HG03025 (cell line): ENCODE results near the gene HSPA9.

Experiments used
- ATAC-seq: cut with Tn5 transposase; IDR thresholded peaks from one replicate; pipeline ENCODE4 v1.9.1; 2021; ENCODE audit warnings: mild to moderate bottlenecking, moderate library complexity; ENCODE audit not compliant: unreplicated experiment, low FRiP score

The HSPA9 gene

DNA sequence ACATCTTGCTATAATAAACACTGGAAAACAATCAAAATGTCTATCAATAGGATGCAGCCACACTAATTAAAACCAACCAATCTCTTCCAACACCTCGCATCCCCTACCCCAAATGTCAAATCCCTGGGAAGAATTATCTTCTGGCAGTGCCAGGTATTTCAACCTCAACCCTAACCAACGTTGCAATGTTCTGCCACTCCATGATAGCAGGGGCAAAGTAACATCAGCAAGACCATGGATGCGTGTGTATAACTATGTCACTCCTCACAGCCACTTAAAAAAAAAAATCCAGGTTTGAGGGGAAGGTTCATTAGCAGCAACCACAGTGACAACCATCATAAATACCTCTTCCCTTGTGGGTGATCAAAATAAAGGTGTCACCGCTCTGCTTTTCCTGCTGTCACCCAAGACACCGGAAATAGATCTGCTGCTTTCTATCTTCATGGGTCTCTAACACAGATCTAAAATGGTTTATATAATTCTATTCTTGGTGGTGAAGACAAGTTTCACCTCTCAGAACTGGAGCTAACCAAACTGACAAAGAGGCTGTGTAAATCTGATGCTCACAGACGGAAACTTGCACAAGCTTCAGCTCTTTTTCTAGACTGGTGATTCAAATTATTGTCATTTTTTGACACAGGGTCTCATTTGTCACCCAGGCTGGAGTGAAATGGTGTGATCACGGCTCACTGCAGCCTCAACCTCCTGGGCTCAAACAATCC is 9.9 kb downstream of the HSPA9 start:
- ATAC-seq: no peak

DNA sequence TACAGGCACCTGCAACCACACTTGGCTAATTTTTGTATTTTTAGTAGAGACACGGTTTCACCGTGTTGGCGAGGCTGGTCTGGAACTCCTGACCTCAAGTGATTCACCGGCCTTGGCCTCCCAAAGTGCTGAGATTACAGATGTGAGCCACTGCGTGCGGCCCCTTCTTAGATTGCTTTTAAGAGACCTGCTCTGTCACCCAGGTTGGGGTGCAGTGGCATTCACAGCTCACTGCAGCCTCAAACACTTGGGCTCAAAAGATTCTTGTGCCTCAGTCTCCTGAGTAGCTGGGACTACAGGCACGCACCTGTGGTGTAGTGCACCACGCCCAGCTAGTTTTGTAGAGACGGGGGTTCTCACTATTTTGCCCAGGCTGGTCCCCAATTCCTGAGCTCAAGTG is 11.0 kb downstream of the HSPA9 start:
- no peak for ATAC-seq

DNA sequence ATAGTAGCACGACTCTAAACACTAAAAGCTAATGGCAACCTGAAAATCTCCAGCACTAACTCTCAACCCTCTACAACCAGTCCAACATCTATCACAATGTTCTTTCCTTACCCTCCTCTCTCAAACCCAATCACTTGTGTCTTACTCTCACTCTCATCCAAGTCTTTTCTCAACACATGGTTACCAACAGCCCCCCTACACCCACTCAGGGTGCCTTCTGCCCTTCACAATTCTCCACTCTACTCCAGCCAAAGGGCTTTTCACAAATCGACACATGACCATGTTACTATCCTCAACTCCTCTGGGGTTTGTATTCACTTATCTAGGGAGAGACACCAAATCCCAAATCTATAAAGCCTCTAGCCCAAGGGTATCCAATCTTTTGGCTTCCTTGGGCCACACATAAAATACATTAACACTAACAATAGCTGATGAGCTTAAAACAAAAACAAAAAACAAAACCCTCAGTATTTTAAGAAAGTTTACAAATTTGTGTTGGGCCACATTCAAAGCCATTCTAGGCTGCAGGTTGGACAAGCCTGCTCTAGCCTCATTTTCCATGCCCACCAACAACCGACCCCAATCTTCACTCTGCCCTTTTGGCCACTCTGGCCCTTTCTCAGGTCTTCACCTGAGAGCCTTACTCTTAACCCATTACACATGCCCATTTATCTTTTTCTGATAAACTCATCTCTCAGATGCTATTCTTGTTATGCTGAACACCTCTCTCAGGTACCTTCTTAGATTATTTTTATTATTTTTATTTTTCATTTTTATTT is 11.7 kb downstream of the HSPA9 start:
- no peak for ATAC-seq

DNA sequence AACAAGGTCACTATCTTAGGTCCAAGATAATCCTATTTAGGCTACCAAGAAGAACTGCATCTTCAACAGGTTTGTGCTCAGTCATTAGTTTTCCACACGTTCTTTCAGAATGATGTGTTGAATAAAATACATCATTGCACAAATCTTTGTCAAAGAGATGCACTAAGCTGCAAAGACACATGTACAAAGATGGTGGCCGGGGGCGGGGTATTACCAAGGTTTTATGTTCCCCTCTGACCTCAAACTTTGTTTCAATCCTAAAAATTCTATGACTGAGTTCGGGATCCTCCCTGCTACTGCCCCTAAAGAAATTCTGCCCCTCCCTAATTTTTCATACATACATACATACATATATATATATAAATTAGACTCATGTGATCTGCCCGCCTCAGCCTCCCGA is 14.2 kb downstream of the HSPA9 start:
- ATAC-seq: no peak

DNA sequence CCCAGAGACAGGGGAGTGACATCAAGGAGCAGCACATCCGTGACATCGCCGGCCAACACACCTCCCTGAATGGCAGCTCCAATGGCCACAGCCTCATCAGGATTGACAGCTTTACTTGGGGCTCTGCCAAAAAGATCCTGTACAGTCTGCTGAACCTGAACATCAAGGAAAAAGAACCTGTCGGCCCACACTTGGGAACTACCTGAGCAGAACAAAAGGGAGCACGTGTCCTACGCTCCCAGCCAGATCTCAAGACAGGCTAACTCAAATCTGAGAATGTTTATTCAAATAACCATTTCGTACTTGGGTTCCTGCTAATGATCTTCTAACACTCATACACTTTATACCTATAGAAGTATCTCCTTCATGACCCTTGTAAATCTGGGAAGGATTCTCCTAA is 15.3 kb downstream of the HSPA9 start:
- no peak for ATAC-seq

DNA sequence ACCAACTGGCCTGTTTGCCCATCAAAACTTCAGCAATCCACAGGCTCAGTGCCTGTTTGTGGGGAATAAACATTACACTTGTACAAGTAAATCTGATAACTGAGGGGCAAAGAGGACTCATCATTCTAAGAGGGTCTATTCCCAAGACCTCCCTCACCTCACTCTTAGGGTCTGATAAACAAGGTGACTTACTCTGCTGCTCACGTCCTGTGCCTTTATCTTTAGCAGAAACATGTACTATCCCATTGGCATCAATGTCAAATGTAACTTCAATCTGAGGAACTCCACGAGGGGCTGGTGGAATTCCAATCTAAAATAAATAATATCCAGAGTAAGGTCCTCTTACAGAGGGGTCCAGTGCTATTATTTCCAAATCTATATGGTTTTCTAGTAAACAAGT is 17.5 kb downstream of the HSPA9 start:
- no peak for ATAC-seq

DNA sequence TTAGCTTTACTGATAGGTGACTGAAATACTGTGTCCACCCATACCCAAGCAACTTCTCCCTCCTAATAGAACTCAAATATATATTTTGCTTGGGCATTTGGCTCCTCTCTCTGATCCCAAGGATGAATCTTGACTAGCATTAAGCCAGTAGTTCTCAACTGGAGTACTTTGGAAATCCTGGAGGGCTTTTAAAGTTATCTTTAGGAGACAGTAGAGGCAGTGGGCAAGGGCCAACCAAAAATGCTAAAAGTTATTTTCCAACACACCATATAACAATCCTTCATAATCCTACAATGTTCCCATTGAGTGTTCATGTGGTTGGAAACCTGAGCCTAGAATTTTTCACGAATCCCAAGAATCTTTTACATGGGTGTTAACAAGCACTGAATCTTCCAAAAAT is 21.1 kb downstream of the HSPA9 start:
- no peak for ATAC-seq

DNA sequence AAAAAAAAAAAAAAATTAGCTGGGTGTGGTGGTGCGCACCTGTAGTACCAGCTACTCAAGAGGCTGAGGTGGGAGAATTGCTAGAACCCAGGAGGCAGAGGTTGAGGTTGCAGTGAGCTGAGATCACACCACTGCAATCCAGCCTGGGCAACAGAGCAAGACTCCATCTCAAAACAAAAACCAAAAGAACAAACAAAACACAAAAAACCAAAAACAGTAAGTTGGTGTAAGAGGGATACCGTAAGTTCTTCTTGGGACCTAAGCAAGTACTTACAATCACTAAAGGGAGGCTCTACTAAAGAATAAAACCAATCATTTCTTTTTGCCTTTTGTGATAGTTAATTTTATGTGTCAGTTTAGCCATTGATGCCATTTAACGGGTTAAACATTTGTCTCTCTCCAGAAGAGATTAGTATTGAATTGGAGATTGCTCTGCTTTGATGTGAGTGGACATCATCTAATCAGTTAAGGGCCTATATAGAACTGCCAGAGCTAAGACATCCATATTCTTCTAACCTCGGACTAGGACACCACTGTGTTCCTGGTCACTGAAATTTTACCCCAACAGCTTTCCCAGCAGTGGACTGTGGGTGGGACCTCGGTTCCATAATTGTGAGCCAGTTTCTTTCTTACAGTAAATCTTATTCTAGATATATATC is 21.6 kb downstream of the HSPA9 start:
- ATAC-seq: no peak

DNA sequence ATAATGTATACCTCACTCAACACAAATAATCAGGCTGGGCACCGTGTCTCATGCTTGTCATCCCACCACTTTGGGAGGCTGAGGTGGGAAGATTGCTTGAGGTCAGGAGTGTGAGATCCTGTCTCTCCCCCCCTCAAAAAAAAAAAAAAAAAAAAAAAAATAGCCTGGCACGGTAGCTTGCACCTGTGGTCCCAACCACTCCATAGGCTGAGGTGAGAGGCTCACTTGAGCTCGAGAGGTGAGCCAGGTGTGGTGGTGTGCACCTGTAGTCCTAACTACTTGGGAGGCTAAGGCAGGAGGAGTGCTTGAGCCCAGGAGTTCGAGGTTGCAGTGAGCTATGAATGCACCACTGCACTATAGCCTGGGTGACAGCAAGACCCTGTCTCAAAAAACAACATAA is 22.5 kb downstream of the HSPA9 start:
- ATAC-seq: no peak

DNA sequence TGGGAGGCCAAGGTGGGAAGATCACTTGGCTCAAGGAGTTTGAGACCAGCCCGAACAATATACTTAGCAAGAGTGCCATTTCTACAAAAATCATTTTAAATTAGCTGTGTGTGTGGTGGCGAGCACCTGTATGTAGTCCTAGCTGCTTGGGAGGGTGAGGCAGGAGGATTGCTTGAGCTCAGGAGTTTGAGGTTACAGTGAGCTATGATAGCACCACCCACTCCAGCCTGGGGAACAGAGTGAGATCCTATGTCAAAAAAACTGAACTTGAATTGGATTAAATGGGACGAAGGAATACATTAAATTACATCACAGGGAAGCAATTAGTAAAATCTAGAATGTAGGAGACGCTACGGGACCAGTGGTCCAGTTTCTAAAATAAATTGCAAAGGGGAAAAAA is 25.8 kb downstream of the HSPA9 start:
- ATAC-seq: no peak

DNA sequence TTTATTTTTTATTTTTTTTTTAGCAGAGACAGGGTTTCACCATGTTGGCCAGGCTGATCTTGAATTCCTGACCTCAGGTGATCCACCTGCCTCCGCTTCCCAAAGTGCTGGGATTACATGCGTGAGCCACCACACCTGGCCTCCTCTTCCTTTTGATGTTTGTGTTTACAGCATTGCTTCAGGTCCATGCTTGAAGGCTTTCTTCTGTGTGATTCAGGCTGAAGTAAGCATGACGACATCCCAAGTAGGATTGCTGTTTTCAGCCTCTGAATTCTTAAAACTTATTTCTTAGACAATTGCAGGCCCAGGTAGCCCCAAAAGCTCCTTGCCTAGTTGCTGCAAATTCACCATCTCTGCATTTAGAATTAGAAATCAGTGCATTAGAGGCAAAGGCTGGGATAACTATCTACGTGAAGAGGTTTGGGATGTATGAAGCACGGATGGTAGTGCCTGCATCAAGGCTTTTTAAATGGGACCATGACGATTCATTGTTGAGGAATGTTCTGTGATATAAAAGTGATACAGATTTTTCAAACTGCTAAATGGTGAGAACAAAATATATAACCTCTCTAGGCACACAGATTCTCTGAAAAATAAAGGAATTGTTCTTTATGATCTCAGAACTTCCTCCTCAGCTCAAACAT is 29.2 kb downstream of the HSPA9 start:
- ATAC-seq: no peak

DNA sequence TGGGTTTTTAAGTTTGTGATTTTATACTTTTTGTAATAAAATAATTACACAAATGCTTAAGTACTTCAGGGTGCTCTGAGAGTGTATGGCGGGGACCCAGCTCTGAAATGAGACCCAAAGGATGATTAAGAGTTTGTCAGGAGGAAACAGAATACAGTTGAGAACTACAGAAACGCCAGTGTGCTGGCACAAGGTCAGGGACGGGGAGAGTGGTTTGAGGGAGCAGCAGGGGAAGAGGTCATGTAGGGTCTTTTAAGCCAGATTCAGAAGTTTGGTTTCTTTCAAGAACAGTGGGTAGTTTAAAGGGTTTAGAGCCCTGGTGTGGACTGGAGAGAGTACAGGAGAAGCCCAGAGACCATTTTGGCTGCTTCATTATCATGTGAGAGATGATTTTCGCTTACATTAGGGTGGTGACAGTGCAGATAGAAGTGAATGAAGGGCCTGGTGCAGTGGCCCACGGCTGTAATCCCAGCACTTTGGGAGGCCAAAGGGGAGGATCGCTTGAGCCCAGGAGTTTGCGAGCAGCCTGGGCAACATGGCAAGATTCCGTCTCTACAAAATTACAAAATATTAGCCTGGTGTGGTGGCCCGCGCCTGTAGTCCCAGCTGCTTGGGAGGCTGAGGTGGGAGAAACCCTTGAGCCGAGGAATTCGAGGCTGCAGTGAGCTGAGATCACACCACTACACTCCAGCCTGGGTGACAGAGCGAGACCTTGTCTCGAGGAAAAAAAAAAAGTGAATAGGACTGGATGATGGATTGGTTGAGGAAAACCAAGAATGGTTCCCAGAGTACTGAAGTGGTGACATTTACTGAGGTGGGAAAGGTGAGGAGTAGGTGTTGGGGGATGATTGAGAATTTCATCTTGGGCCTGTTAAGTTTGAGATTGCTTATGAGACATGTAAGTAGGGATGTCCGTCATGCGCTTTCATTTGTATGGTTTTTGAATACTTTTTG is 30.7 kb downstream of the HSPA9 start:
- ATAC-seq: no peak

DNA sequence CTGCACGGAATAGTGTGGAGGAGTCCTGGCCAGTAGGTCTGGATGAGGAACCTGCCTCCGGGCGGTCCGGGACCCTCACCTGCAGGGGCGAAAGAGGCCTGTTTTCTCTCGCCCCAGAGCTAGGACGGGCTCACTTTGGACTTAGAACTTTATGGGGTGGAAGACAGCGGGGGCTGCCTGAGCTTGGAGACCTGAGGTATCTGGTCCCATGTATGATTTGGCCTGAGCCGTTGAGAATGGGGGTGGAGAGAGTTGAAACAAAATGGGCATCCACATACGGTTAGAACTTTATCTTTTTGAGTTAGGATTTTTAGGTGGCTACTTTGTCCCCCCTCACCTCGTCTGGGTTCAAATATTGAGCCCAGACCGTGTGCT is 31.5 kb downstream of the HSPA9 start:
- ATAC-seq: peak; percentile 39

DNA sequence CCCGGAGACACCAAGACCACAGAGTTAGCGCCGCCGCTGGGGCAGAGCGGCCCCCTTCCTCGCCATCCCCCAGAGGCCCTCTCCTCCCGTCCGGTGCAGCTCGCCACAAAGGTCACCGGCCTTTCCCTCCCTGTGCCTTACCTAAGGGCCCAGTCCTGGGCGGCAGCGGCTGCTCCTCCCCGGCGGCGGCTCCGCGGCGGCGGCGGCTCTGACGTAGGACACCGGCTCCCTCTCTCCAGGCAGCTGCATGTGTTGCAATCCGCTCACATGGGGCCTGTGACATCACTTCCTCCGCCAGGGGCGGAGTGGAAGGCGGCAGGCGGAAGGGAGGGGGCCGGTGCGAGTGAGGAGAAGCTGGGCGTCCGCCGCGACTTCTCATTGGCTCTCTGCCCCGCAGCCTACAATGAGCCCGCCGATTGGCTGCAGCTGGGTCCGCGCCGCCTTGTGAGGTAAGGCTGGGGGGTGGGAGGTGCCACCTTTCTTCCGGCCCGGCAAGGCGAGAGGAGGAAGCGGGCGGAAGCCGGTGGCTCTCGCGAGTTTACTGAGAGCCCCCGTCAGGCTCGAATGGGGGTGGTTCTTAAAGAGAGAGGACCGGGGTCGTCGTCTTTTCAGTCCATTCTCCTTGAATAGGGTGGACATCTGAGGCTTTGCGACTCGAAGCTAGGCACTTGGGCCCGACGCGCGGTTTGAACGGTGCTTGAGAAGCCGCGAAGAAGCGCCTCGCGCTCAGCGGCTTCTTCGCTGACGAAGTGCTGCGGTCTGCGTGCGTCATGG is 32.1 kb downstream of the HSPA9 start, which contains the start of gene ETF1:
Gene ETF1 (minus strand): TSS at position 281 of the 774 bp plus-strand sequence. CDS start 318 bp downstream, outside the sequence.
- ATAC-seq: peak; percentile 92

DNA sequence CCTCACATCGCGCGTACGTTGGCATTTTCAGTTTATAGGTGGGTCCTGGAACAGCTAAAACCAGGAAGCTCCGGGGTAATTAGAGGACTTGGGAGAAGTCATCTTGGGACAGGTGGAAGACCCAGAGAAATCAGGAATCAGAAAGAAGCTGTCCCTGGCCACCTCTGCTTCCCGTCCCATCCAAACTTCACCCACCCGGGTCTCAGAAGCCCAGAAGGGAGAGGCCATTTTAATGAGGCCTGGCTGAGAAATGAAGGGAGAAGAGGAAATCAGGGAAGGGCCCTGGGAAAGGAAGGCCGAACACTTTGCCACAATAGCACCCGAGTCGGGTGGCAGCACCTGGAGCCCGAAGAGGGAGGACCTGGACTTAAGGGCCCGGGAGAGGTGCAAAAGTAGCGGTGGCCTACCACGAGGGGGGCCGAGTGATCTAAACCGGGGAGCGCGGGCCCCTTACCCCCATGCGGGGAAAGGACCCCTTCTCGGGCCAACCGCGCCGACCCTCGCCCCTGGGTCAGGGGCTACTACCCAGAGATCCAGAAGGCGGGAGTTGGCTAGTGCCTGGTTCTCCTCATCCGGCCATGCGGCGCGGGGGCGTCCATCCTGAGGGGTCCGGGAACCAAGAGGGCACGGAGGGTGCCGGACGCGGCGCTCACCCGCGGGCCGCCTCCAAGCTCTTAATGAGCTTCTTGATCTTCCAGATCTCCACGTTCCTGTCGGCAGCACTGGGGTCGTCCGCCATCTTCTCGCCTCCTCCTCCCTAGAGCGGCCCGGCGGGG is 32.8 kb downstream of the HSPA9 start:
- ATAC-seq: no peak

DNA sequence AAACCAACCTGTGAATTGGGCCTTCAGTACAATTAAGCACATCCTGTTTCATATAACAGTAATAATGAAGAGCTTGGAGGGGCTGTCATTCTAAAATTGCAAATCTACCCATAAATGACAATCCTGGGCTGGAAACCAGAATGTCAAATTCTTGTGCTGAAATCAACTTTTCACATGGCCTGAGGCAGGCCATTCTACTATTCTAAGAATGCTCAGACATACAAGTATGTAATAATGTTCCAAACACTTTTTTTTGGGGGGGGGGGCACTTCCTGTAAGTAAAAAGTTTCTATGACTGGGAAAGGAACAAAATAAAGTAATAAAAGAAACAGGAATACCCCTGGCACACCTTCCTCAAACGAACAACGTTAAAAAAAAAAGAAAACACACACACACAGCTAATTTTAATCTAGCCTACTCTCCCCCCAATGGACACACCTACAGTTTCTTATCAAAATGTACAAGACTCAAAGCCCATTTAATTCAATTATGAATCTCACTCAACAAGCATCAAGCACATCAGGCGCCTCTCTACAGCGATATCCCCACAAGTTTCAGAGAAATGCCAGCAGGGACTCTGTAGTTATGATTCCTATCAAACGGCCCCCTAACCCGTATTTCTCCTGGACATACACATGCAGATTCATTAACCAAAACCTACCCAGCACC is 33.6 kb downstream of the HSPA9 start:
- ATAC-seq: no peak

DNA sequence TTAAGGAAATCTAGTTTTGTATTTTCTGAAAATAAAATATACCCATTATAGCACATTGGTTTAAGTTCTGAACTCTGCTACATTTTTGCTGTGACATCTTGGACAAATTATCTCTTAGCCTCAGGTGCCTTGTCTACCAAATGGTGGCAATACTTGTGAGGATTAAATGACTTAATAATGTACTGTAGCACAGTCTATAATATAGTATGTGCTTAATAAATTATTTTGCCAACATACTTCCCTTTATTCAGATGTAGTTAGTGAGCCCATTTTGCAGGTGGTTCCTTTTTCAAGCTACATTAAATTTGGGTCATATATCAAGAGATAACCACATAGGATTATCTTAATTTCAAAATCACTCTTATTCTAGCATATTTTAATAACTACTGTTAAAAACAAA is 35.4 kb downstream of the HSPA9 start:
- no peak for ATAC-seq
